Suppressor macrophage treated with lipopolysaccharide for 4 hours (primary cell): ENCODE measurements around the gene TNRC18.
A peak's percentile ranks its signal among the peaks of the same experiment; 100 is the strongest.

Source experiments
- DNase-seq: peaks from one replicate; pipeline ENCODE4 v3.0.0-alpha.2; 2020

TNRC18 gene

DNA sequence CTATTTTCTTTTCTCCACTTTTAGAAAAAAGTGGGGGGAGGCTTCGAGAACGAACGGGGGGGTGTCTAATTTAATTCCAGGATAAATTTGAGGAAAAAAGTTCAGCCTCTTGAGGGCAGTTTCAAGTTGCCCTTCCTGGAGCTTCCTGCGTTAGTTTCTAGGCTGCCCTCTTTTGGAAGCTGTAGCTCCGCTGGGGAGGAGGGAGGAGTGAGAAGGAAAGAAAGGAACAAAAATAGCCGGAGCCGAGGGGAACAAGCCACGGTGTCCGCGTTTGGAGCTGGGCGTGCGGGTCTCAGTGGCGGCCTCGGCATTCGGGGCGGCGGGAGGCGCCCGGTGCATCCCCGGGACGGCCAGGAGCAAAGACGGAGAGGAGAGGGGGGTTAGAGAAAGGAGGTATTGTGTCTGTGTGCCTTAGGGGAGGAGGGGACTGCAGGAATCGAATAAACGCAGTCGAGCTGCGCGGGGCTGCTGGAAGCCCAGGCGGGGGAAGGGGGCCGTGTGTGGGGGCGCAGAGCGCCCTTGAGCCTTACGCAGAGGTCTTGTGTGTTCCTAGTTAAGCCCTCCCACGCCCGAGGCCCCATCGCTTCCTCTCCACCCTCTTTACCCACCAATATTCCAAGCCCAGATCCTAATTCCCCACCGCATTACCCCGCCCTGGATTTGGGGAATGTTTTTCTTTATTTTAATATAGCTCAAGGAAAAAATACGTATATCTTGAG is 2.0 kb upstream of the TNRC18 start:
- DNase-seq, result peak; percentile 68

DNA sequence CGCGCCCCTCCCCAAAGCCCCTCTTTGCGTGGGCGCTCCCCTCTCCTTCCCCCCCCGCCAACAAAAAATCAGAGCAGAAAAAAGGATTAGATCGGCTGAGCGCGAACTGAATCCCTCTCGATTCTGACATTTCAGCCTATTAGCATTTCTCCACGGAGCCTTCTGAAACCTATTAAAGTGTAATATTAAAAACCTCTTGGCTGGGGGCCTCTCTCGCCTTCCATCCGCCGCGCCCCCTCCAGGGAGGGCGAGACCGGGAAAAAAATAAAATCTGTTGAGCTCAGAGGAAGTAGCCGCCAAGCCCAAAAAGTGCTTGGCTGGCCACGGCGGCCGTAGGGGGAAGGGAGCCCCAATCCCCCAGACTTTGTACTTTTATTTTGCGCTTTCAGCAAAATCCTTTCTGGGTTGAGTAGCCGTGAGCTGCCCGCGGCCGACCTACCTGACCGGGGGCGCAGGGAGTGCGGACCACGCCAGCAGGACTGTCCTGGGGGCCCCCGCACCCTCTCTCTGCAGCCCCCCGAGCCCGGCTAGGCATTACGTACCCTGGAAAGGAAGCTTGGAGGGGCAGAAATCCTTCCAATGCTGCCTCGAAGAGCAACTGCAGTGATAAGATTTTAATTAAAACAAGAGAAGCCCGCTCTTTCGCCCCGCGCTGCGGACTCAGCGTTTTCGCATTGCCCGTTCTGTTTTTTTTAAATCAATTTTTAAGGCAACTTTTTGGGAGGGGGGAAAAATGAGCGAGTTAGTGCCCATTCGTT is 1.3 kb upstream of the TNRC18 start:
- DNase-seq, result peak; percentile 58

DNA sequence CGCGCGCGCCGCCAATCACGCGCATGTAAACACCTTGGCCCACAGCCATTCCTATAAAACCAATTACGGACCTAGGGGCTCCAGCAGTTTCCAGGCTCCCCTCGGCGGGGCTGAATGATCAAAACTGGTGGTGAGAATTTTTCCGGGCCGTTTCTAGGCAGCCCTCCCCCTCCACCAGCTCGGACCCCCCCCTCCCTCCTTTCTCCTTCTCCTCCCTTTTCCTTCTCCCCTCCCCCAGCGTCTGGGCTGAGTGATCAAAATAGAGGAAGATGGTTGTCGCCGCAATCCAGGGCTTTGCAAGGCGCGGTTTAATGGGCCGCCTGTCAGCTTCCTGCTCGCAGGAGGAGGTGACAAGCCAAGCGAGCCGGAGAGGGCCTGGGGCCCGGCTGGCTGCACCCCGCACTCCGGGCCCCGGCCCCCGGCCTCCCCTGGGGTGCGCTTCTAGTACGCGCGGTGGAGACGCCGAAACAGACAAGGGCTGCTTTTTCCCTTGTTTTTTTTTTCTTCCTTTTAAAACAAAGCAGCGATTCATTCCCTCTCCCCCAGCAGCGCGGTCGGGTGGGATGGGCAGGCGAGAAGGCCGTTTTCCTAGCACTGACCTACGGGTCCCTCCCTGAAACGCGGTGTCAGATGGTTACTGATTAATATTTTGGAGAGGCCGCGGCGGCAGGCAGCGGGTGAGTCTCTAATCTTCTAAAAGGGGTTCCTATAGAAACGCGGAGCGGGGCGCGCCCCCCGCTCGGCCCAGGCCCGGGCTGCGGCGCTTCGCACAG is 528 bp upstream of the TNRC18 start:
- peak; percentile 97 for DNase-seq

DNA sequence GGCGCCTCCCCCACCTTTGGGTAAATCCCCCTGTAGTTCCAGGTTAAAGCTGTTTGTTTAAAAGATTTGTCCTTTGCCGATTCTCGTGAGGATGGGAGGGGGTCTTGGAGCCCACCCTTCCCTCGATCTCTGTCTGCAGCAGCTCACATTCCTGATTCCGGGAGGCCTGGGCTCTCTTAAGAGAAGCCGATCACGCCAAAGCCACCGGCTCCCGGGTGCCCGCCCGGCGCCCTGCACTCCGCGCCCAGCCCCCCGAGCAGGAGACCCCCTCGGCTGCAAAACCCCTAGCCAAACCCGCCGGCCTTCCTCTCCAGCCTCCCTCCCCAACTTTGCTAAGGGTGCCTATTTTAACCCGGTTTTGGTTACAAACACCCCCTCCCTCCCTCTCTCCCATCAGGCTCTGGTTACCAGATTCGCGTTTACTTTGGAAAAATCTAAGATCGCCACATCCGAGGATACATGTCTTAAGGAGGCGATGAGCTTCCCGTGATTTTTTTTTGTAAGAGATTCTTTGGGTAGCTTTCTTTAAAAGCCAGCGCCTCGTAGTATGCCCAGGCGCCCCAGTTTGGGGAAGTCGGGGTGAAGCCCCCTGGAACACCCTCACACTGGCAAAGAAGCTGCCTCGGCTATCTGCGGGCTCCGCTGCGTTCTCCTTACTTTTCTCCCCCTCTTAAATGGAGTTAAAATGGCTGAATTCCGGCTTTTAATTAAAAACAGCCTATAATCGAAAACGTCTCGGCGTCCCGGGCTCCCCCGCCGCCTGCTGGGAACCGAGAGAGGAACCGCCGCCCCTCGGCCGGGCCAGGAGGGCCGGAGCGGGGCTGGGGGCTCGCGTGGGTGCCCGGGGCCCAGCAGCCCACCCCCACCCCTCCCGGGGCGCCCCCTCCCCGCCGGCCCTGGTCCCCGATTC is 983 bp downstream of the TNRC18 start:
- DNase-seq, result peak; percentile 48

DNA sequence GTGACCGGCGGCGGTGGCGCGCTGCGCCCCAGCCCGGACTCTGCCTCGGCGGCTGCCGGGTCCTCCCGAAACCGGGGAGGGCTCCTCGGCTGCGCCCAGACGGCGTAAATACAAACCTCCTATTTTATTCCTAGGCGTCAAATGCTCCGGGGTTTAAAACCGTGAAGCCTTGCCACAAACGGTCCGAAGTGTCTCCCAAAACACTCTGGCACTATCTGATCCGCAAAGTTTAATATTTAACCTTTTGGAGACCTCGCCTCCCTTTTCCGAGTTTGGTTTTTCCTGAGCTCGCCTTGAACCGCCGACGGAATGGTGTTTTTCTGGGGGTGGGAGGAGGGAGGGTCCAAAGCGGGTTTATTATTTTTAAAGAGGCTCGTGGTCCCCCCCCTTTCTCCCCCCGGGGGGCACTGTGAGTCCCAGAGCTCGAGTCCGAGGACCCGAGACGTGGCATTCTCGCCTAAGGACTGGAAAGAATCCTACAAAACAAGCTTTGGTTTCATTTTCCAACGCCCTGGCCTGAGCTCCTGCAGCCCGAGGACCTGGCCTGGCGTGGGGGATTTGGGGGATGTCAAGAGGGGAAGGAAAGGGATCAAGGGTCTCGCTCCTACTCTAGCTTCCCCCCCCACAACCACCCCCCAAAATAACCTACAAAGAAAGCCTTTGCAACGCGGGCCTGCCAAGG is 1.8 kb downstream of the TNRC18 start:
- peak; percentile 80 for DNase-seq

DNA sequence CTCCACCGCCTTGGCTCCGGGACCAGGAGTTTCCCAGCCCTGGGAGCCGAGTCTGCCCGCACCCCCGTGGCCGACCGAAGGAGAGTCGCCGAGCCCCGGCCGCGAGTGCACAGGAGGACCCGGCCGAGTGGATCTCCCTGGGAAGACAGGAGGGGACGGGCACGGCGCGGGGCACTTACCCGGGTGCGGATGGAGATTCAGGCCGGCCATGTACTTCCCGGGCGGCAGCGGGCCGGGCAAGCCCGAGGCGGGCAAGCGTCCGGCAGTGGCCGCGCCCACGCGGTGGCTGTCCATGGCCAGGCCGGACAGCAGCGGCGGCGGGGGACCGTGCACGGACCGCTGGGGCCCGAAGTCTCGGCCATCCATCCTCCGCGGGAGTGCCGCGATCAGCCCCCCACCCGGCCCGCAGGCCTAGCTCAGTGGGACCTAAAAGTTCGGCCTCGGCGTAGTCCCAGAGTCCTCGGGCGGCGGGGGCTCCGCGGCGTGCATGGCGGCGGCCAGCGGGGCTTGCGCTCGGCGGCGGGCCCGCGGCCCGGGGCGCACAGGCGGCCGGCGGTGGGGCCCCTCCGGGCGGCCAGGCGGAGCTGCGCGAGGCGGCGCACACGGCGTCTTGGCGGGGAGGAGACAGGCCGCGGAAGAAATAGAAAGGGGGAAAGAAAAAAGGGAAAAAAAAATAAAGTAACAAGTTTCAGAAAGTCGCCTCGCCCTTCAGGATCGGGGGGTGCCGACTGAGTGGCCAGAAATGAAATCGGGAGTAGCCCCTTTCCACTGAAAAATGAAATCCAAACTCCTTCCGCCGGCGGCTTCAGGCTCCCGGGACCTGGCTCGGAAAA is 2.5 kb downstream of the TNRC18 start:
- DNase-seq, result peak; percentile 63

DNA sequence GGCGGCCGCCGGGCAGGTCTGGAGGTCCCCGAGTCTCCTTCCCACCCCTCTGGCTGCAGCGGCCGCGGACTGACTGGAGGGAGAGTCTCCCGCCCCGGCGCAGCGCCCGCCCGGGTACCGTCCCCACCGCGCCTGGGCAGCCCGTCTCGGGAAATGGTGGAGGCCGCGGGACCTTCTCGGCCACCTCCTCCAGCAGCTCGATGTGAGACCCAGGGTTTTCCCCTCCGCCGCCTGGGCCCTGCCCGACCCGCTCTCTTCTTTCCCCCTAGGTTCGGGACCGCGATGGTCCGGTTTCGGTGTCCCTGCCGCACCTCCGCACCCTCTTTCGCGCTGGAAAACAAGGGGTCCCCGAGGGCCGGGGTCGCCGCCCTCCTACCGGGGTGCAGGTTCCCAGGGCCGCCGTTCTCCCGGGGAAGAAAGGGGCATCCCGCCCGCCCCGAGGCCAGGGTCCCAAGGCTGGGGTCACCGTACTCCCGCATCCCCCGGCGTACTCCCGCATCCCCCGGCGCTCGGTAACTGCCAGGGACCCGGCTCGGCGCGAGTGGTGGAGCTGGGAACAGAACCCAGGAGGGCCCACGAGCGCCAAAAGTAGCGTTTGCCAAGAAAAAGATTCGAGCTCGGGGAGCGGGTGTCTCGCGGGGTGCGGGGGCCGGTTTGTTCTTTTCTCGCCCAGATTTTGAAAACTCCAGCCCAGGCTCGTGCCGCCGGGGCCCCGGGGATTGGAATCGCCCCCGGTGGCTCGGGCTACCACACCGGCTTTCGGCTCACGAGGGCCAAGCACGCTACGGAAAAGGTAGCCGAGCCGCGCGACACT is 3.4 kb downstream of the TNRC18 start:
- DNase-seq, result peak; percentile 58

DNA sequence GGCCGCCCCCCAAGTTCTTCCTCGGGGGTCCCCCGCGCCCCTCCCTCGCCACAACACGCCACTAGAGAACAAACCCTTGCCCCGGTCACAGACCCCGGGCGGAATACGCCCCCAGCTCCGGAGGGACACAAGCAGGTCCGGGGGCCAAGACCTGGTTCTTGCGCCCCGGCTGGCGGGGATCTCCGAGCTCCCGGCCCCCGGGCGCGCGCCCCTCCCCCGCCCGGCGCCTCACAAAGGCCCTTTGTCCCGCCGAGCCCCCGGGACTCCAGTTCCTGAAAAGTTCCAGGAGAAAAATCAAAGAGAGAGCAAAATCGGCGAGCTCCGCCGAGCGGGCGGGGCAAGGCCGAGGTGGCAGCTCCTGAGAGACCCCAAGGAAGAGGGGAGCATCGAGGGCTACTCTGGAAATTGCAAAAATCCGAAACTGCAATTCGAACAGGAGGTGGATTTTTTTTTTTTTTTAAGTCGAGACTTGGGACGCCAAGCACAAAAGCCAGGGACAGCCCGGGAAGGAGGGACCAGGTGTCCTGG is 4.0 kb downstream of the TNRC18 start:
- DNase-seq, result peak; percentile 18

DNA sequence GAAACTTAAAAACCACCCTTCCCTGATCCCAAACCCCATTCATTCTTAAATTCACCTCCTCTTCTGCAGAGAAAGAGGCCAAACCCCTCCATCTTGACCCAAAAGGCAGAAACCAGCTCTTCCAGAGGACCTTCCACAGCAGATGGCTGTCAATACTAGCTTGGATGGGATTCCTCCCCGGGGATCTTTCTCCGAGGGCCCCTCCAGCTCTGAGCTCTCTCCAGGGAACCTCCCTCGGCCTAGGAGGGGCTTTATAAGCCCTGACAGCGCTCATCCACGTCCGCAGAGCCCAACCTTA is 5.4 kb downstream of the TNRC18 start:
- DNase-seq, result no peak

DNA sequence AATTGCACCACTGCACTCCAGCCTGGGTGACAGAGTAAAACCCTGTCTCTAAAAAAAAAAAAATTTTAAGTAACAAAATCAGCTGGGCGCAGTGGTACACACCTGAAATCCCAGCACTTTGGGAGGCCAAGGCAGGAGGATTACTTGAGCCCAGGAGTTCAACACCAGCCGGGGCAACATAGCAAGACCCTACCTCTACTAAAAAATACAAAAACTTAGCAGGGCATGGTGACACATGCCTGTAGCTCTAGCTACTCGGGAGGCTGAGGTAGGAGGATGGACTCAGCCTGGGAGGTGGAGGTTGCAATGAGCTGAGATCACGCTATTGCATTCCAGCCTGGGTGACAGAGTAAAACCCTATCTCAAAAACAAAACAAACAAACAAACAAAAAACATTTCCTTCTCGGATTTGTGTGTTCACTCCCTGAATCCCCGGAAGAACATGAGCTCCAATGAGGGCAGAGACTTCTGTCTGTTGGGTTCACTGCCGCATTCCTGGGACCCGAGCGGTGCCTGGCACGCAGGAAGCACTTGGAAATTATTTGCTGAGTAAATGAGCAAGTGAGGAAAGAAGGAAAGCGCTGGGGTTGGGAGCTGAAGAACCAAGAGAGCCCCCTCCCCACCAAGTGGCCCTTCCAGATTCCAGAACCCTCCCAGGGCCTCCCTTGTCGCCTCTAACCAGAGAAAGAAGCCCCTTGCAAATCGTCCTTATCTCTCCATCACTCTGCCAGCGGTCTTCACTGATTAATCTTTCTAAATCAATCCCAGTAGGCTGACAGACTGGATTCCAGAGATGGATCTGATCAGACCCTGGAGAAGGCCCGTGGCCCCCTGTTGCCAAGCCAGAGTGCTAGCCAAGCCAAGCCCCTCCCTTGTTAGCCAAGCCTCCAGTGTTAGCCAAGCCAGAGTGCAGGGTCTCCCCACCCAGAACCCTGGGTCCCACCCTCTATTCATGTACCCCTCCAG is 6.2 kb downstream of the TNRC18 start:
- no peak for DNase-seq

DNA sequence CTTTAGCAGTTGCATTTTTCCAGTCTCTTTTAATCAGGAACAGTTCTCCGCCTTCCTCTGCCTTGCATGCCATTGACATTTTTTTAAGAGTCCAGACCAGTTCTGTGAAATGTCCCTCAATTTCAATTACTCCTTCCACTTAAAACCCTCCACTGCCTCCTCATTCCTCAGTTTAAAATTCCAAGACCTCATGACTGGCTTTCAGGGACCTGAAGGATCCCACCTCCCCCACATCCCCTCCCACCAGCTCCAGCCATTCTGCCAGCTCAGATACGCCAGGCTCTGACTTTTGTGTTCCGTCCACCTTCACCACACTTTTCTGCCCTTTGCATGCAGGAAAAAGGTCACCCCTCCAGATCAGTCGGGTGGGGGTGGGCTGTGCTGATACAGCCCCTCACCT is 8.7 kb downstream of the TNRC18 start:
- no peak for DNase-seq

DNA sequence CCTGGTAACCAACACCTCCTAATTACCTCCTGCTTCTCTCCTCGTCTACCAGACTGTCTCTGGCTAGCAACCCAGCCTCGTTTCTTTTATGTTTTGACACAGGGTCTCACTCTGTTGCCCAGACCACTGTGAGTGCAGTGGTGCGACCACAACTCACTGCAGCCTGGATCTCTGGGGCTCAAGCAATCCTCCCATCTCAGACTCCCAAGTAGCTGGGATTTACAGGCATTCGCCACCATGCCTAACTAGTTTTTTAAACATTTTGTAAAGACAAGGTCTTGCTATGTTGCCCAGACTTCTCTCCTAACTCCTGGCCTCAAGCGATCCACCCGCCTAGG is 10.2 kb downstream of the TNRC18 start:
- DNase-seq, result no peak

DNA sequence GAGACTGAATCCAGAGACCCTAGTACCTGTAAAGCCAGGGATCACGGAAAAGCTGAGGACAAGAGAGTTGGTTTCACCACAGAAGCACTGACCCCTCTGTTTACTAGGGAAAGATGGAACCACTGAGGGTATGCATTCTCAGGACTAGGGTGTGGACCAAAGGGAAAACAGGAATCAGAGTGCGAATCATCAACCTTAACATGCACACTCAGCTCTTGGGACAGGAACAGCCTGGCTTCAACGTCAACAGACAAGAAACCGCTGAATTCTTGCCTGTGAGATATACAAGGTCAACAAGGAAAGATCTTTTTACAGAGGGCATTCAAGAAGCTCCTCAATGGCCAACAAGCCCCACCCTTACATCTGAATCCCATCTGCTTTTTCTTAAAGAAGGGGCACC is 14.9 kb downstream of the TNRC18 start:
- no peak for DNase-seq

DNA sequence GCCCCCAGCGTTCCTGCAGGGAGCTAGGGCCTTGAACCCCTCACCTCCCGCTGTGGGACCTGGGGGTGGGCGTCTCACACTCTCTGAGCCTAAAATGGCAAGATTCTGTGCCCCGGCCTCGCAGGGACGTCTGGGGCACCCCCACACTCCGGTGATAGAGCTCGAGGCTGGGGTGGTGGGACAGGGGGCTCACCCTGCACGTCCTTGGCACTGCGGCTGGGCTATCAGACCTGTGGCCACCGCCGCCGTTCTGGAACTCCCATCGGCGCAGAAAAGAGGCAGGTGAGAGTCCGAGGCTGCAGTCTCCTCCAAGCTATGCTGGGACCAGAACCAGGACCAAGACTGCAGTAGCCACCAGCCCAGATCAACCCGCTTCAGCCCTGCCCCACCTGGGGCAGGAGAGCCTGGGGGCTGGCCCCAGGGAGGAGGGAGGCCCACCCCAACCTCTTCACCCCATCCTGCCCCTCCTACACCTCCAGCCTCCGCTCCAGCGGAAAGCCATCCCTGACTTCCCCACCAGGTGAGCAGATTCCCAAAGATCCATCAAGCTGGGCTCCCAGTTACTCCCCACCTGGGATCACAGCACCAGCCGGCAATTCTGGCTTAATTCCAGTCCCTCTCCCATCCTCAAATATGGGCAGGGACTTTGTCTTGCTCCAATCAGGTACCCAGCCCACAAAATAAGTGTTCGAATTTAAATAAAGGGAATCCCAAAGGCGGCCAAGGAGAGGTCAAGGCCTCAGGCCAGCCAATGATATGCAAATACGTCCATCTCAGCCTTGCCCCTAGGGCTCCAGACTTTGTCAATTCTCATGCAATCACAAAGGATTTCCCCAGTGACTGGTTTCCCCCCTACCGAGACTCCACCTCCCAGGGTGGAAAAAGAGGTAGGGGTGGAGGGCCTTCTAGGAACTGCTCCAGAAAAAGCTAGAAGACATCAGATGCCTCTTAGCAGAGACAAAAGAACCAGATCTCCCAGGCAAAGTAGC is 16.4 kb downstream of the TNRC18 start:
- DNase-seq, result peak; percentile 50

DNA sequence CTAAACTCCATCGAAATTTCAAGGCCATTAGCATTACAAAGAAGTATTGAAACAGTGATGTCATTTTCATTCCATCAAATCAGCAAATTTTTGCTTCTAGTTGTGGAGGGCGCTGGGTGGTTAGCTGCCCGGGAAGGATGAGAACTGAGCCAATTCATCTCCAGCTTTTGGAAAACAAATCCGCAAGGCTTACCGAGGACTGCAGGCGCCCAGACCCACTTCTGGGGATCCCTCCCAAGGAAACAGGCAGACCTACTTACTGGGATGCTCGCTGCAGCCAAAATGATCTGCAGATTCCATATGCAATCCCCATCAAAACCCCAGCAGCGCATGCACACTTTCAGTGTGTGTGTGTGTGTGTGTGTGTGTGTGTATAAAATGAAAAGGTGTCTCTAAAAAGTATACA is 19.2 kb downstream of the TNRC18 start:
- no peak for DNase-seq

DNA sequence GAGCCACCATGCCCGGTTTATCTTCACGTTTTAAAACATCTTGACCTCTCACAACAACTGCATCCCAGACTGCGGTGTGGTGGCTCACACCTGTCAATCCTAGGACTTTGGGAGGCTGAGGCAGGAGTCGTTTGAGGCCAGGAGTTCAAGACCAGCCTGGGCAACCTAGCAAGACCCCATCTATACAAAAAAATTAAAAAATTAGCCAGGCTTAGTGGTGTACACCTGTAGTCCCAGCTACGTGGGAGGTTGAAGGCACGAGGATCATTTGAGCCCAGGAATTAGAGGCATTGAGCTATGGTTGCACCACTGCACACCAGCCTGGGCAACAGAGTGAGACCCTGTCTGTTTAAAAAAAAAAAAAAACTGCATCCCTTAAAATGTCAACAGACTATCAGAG is 20.2 kb downstream of the TNRC18 start:
- no peak for DNase-seq

DNA sequence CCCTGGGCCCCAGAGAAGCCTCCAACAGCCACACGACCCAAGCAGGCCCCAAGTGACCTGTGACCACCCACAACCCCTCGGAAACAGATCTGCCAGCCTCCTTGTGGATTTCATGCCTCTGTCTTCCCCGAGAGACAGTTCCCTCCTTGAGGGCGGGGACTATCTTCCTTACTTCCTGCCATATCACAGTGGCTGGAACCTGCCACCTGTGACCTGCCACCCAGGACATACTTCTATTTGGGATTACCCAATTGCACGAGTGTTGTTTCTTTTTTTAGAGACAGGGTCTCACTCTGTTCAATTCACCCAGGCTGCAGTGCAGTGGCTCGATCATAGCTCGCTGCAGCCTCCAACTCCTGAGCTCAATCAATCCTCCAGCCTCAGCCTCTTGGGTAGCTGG is 25.9 kb downstream of the TNRC18 start:
- no peak for DNase-seq
